ENCODE data around the gene C4orf50.

The C4orf50 gene

GRCh38 chr4:5933996-5934831 lies 84.0 kb downstream of the C4orf50 start:
- Mint-ChIP-seq H3K27ac (no peak overlapping the region), H3K9me3 (no peaks in the 10 kb centered on the region), H3K4me1 (peaks cover 33% of the 10 kb centered on the region), H3K27me3 (ENCODE audit: low read depth, poor library complexity) (peaks cover 31% of the 10 kb centered on the region), H3K4me3 (no peak overlapping the region), H3K36me3 (ENCODE audit: low read depth) (no peaks in the 10 kb centered on the region)
- DNase-seq, result no peak
- TF ChIP-seq CTCF (IDR thresholded peaks at IDR 0.05), result no peak

- DNase-seq, result no peak
- H3K36me3 Mint-ChIP-seq (ENCODE audit: low read depth), result no peaks in the 10 kb centered on the region
- no peak overlapping the region for H3K4me3 Mint-ChIP-seq
These were observed 85.1 kb downstream of the C4orf50 start for GRCh38 chr4:5933116-5933515.

GRCh38 chr4:5932035-5932568 lies 86.1 kb downstream of the C4orf50 start:
- Mint-ChIP-seq H3K36me3 (ENCODE audit: low read depth) (no peaks in the 10 kb centered on the region), H3K27me3 (ENCODE audit: low read depth, poor library complexity) (peaks cover 31% of the 10 kb centered on the region), H3K4me3 (no peak overlapping the region), H3K9me3 (no peaks in the 10 kb centered on the region), H3K27ac (no peak overlapping the region), H3K4me1 (peaks cover 40% of the 10 kb centered on the region)
- no peak for DNase-seq
- TF ChIP-seq CTCF (IDR thresholded peaks at IDR 0.05), result no peak

More at GRCh38 chr4:5933116-5933515, 85.1 kb downstream of the C4orf50 start:
- H3K27ac Mint-ChIP-seq, result no peak overlapping the region
- peaks cover 31% of the 10 kb centered on the region for H3K27me3 Mint-ChIP-seq (ENCODE audit: low read depth, poor library complexity)
- no peak for TF ChIP-seq CTCF (IDR thresholded peaks at IDR 0.05)
- H3K4me1 Mint-ChIP-seq, result peaks cover 30% of the 10 kb centered on the region
- no peaks in the 10 kb centered on the region for H3K9me3 Mint-ChIP-seq

GRCh38 chr4:5931526-5931925 lies 86.7 kb downstream of the C4orf50 start:
- TF ChIP-seq CTCF (IDR thresholded peaks at IDR 0.05), result no peak
- Mint-ChIP-seq H3K27ac (no peak overlapping the region), H3K4me3 (no peak overlapping the region), H3K36me3 (ENCODE audit: low read depth) (no peaks in the 10 kb centered on the region), H3K9me3 (no peaks in the 10 kb centered on the region), H3K4me1 (peaks cover 46% of the 10 kb centered on the region), H3K27me3 (ENCODE audit: low read depth, poor library complexity) (peaks cover 34% of the 10 kb centered on the region)
- no peak for DNase-seq

GRCh38 chr4:5930876-5931275 lies 87.4 kb downstream of the C4orf50 start:
- Mint-ChIP-seq H3K9me3 (no peaks in the 10 kb centered on the region), H3K4me3 (no peak overlapping the region), H3K27ac (no peak overlapping the region), H3K27me3 (ENCODE audit: low read depth, poor library complexity) (peaks cover 39% of the 10 kb centered on the region), H3K4me1 (peaks cover 50% of the 10 kb centered on the region), H3K36me3 (ENCODE audit: low read depth) (no peaks in the 10 kb centered on the region)
- TF ChIP-seq CTCF (IDR thresholded peaks at IDR 0.05), result no peak
- DNase-seq, result no peak

GRCh38 chr4:5930456-5930855 lies 87.8 kb downstream of the C4orf50 start:
- TF ChIP-seq CTCF (IDR thresholded peaks at IDR 0.05), result no peak
- no peaks in the 10 kb centered on the region for H3K9me3 Mint-ChIP-seq
- peaks cover 40% of the 10 kb centered on the region for H3K27me3 Mint-ChIP-seq (ENCODE audit: low read depth, poor library complexity)
- H3K4me3 Mint-ChIP-seq, result no peak overlapping the region
- DNase-seq, result no peak
- H3K27ac Mint-ChIP-seq, result no peak overlapping the region
- no peaks in the 10 kb centered on the region for H3K36me3 Mint-ChIP-seq (ENCODE audit: low read depth)
- peaks cover 54% of the 10 kb centered on the region for H3K4me1 Mint-ChIP-seq

Measured in nephron progenitor cell (in vitro differentiated cells).